Mammary epithelial cell (primary cell): ENCODE measurements around the gene VAT1L.

ENCODE experiments used
- EZH2 ChIP-seq: IDR thresholded peaks from 2 replicates; pipeline ENCODE4 v1.6.1; 2012; ENCODE audit warnings: low read length, inconsistent platforms, borderline replicate concordance
- TF ChIP-seq, protein P1 (sequence below), 2 donors: IDR thresholded peaks in 1 of 2; conservative IDR thresholded peaks in 1 of 2; 2 replicates each; pipeline ENCODE4 v1.5.1; 2011 to 2012; ENCODE audit warnings: inconsistent platforms in 2 of 2, low read length in 2 of 2, mild to moderate bottlenecking in 2 of 2, control low read depth in 1 of 2, low read depth in 1 of 2; ENCODE audit not compliant: insufficient read depth in 1 of 2; ENCODE audit errors: extremely low read depth in 1 of 2

DNA sequence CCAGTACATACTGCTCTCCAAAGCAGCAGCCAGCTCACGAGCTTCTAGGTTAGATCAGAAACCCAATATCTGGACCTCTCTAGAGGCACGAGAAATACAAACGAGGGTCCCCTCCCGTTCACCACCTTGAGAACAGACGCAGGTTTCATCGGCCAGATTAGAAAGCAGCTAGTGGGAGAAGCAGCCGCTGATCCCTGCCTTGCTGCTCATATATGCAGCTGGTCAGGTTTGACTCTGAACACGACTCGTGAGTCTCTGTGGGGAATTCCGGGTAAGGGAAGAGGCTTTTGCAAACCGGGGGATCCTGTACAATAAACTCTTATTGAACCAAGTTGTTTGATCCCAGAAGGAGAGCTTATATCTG lies 1.6 kb downstream of the VAT1L start:
- TF ChIP-seq, protein P1, sequence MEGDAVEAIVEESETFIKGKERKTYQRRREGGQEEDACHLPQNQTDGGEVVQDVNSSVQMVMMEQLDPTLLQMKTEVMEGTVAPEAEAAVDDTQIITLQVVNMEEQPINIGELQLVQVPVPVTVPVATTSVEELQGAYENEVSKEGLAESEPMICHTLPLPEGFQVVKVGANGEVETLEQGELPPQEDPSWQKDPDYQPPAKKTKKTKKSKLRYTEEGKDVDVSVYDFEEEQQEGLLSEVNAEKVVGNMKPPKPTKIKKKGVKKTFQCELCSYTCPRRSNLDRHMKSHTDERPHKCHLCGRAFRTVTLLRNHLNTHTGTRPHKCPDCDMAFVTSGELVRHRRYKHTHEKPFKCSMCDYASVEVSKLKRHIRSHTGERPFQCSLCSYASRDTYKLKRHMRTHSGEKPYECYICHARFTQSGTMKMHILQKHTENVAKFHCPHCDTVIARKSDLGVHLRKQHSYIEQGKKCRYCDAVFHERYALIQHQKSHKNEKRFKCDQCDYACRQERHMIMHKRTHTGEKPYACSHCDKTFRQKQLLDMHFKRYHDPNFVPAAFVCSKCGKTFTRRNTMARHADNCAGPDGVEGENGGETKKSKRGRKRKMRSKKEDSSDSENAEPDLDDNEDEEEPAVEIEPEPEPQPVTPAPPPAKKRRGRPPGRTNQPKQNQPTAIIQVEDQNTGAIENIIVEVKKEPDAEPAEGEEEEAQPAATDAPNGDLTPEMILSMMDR (conservative IDR thresholded peaks at IDR 0.05 in 1 of 2, IDR thresholded peaks at IDR 0.05 in 1 of 2; ENCODE audit: extremely low read depth in 1 of 2, insufficient read depth in 1 of 2, low read depth in 1 of 2, low read length in 2 of 2) = no peak
- TF ChIP-seq EZH2 = no peak
